ENCODE data around the gene TIGD1.

TIGD1 gene

GRCh38 chr2:232523682-232524597 is 26.4 kb downstream of the TIGD1 start:
- DNase-seq (ENCODE audit: low read depth in 2 of 2, low spot score in 1 of 2): no peak

GRCh38 chr2:232523402-232523681 is 27.0 kb downstream of the TIGD1 start:
- no peak for DNase-seq (ENCODE audit: low read depth in 2 of 2, low spot score in 1 of 2)

- DNase-seq (ENCODE audit: low read depth in 2 of 2, low spot score in 1 of 2): no peak
These were observed 27.5 kb downstream of the TIGD1 start for GRCh38 chr2:232522623-232523401.

- DNase-seq (ENCODE audit: low read depth in 2 of 2, low spot score in 1 of 2): peak; percentile 24 to 37
These were observed 28.3 kb downstream of the TIGD1 start for GRCh38 chr2:232521959-232522622.

GRCh38 chr2:232521098-232521497 is 29.3 kb downstream of the TIGD1 start:
- no peak for DNase-seq (ENCODE audit: low read depth in 2 of 2, low spot score in 1 of 2)

GRCh38 chr2:232520489-232520888 is 29.9 kb downstream of the TIGD1 start:
- no peak for DNase-seq (ENCODE audit: low read depth in 2 of 2, low spot score in 1 of 2)

- DNase-seq (ENCODE audit: low read depth in 2 of 2, low spot score in 1 of 2): no peak
These were observed 30.5 kb downstream of the TIGD1 start, which contains the start of gene PRSS56 for GRCh38 chr2:232519581-232520438. PRSS56 (plus strand) TSS chr2:232520388; CDS start chr2:232520599, 211 bp downstream.

GRCh38 chr2:232518844-232519243 is 31.5 kb downstream of the TIGD1 start:
- no peak for DNase-seq (ENCODE audit: low read depth in 2 of 2, low spot score in 1 of 2)

- DNase-seq (ENCODE audit: low read depth in 2 of 2, low spot score in 1 of 2): no peak
These were observed 33.8 kb downstream of the TIGD1 start for GRCh38 chr2:232516551-232516950.

- no peak for DNase-seq (ENCODE audit: low read depth in 2 of 2, low spot score in 1 of 2)
These were observed 34.7 kb downstream of the TIGD1 start for GRCh38 chr2:232515639-232516038.

- DNase-seq (ENCODE audit: low read depth in 2 of 2, low spot score in 1 of 2): no peak
These were observed 37.0 kb downstream of the TIGD1 start for GRCh38 chr2:232513353-232513752.

GRCh38 chr2:232512602-232513001 is 37.8 kb downstream of the TIGD1 start:
- DNase-seq (ENCODE audit: low read depth in 2 of 2, low spot score in 1 of 2): no peak

GRCh38 chr2:232511336-232511890 is 38.9 kb downstream of the TIGD1 start:
- DNase-seq (ENCODE audit: low read depth in 2 of 2, low spot score in 1 of 2): no peak

- DNase-seq (ENCODE audit: low read depth in 2 of 2, low spot score in 1 of 2): no peak
These were observed 42.1 kb downstream of the TIGD1 start for GRCh38 chr2:232508251-232508650.

- DNase-seq (ENCODE audit: low read depth in 2 of 2, low spot score in 1 of 2): no peak
These were observed 43.6 kb downstream of the TIGD1 start for GRCh38 chr2:232506709-232507108.

- DNase-seq (ENCODE audit: low read depth in 2 of 2, low spot score in 1 of 2): no peak
These were observed 44.5 kb downstream of the TIGD1 start for GRCh38 chr2:232505856-232506255.

- DNase-seq (ENCODE audit: low read depth in 2 of 2, low spot score in 1 of 2): no peak
These were observed 45.9 kb downstream of the TIGD1 start for GRCh38 chr2:232504438-232504837.

- DNase-seq (ENCODE audit: low read depth in 2 of 2, low spot score in 1 of 2): no peak
These were observed 46.5 kb downstream of the TIGD1 start for GRCh38 chr2:232503809-232504323.

GRCh38 chr2:232502911-232503808 is 47.2 kb downstream of the TIGD1 start:
- DNase-seq (ENCODE audit: low read depth in 2 of 2, low spot score in 1 of 2): no peak

Data from stimulated activated CD8-positive, alpha-beta memory T cell treated with anti-CD3 and anti-CD28 coated beads, Interleukin-4, amount 100 ng/mL, for 1 hour (primary cell).